AG04449 (cell line): ENCODE data around the gene MRPL39.
"Not testable (repeated sequence)": the region's sequence is repeated elsewhere in the genome, so short reads cannot be mapped to it uniquely, and the experiment has no call there.

ENCODE experiments used
- CTCF ChIA-PET: fragments of 350-600 bp; formaldehyde crosslinking; extraction: SDS; loops from one replicate; lab custom pipeline; 2021; ENCODE audit warnings: antibody characterized with exemption; lab: Yijun Ruan, JAX
- POLR2A ChIA-PET: fragments of 400-600, 350-600 bp; formaldehyde crosslinking; extraction: SDS; loops from one replicate; lab custom pipeline; 2020; ENCODE audit warnings: antibody characterized with exemption, inconsistent platforms; lab: Yijun Ruan, JAX
- DNase-seq: peaks from one replicate; pipeline ENCODE4 v3.0.0-alpha.2; 2010; ENCODE audit warnings: low read depth, low spot score
- H3K4me3 ChIP-seq: 2 replicates; pipeline ENCODE4 v1.5.1; 2011; ENCODE audit warnings: low read depth, mild to moderate bottlenecking, control low read depth, low read length
- TF ChIP-seq, protein P1 (sequence below): IDR thresholded peaks from one replicate; pipeline ENCODE4 v1.5.1; 2011; ENCODE audit warnings: mild to moderate bottlenecking, moderate library complexity, low read length, control low read depth, inconsistent platforms; ENCODE audit not compliant: insufficient read depth; ENCODE audit errors: missing control alignments

Gene MRPL39

GRCh38 chr21:25636727-25637126, 29.4 kb upstream of the MRPL39 start:
- CTCF ChIA-PET: interaction anchor here (0.9 to 2.9 kb wide), 5 partner anchors 12 to 29 kb away, joined by 3 to 15 read pairs (median 3); no protein-coding TSS in a partner anchor
- no peak for DNase-seq
- H3K4me3 ChIP-seq: no peak overlapping the region
- POLR2A ChIA-PET: no interaction called here
- TF ChIP-seq, protein P1, sequence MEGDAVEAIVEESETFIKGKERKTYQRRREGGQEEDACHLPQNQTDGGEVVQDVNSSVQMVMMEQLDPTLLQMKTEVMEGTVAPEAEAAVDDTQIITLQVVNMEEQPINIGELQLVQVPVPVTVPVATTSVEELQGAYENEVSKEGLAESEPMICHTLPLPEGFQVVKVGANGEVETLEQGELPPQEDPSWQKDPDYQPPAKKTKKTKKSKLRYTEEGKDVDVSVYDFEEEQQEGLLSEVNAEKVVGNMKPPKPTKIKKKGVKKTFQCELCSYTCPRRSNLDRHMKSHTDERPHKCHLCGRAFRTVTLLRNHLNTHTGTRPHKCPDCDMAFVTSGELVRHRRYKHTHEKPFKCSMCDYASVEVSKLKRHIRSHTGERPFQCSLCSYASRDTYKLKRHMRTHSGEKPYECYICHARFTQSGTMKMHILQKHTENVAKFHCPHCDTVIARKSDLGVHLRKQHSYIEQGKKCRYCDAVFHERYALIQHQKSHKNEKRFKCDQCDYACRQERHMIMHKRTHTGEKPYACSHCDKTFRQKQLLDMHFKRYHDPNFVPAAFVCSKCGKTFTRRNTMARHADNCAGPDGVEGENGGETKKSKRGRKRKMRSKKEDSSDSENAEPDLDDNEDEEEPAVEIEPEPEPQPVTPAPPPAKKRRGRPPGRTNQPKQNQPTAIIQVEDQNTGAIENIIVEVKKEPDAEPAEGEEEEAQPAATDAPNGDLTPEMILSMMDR: no peak

DNA sequence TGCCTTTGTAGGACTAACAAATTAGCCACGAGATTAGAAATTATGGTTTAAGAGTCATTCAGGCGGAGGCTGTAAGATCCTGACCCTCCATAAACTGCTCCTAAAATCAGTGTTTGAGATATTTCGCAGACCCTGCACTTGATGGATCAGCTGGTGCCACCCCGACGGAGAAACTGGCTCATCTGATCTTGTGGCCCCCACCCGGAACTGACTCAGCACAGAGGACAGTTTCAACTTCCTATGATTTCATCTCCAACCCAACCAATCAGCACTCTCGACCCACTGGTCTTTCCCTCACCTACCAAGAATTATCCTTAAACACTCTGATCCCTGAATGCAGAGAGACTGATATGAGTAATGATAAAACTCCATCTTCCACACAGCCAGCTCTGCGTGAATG, 28.0 kb upstream of the MRPL39 start:
- no peak for DNase-seq
- H3K4me3 ChIP-seq: no peak overlapping the region
- TF ChIP-seq, protein P1: no peak
- POLR2A ChIA-PET: no interaction called here
- CTCF ChIA-PET: interaction anchor here (1.1 to 1.5 kb wide), 2 partner anchors 27 to 71 kb away, joined by 4 to 5 read pairs; no protein-coding TSS in a partner anchor

DNA sequence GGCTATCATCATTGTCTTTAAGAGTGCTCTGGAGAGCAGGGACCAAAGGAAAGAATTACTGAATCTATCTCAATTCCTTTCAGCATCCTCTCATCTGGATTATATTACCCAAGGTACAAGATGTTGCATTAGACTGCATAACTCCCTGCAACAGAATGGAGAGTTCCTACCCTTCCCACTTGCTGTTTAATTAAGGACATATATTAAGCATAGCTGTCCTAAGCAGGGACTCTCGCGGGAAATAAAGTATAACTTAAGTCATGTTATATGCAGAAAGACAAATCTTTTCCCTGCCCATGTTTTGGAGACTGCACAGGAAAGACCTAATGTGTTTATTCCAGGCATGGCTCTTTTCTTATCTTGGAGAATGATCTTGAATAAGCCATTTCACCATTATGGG, 25.0 kb upstream of the MRPL39 start:
- TF ChIP-seq, protein P1: no peak
- ChIA-PET CTCF (no interaction called here), POLR2A (no interaction called here)
- H3K4me3 ChIP-seq: no peak overlapping the region
- DNase-seq: no peak

- no peak overlapping the region for H3K4me3 ChIP-seq
- no peak for DNase-seq
- CTCF ChIA-PET: interaction anchor here (1.1 to 3.9 kb wide), 3 partner anchors 18 to 236 kb away, joined by 3 to 26 read pairs (median 4); no protein-coding TSS in a partner anchor
- POLR2A ChIA-PET: no interaction called here
- TF ChIP-seq, protein P1: no peak
These were observed 19.5 kb upstream of the MRPL39 start for GRCh38 chr21:25626757-25627156.

GRCh38 chr21:25625776-25626555, 18.7 kb upstream of the MRPL39 start:
- H3K4me3 ChIP-seq, POLR2A ChIA-PET, DNase-seq: not testable (repeated sequence)
- CTCF ChIA-PET: interaction anchor here (1.0 to 3.9 kb wide), 3 partner anchors 10 to 20 kb away, joined by 3 to 26 read pairs (median 4); no protein-coding TSS in a partner anchor

GRCh38 chr21:25625036-25625435, 17.8 kb upstream of the MRPL39 start:
- CTCF ChIA-PET: interaction anchor here (0.8 to 1.0 kb wide), 3 partner anchors 8 to 17 kb away, joined by 3 read pairs; no protein-coding TSS in a partner anchor
- no peak for DNase-seq
- TF ChIP-seq, protein P1: no peak
- POLR2A ChIA-PET: no interaction called here
- H3K4me3 ChIP-seq: no peak overlapping the region
